Measurements from ENCODE around the gene LPCAT3. TPM values are rescaled to one million over a fixed set of nuclear protein-coding genes. Genes with fewer than 3 reads are reported as not detected.
"Not testable (repeated sequence)": the region's sequence is repeated elsewhere in the genome, so short reads cannot be mapped to it uniquely, and the experiment has no call there.

The LPCAT3 gene
- total and polyA plus RNA-seq, 2 of the 4 experiments (the other 2 are of a cell fraction) = 7.0 to 18.6 TPM

GRCh38 chr12:7037411-7037810 lies 19.1 kb upstream of the LPCAT3 start:
- H3K27ac ChIP-seq (ENCODE audit: insufficient read depth, low read length); BruUV-seq (replicated peaks); H3K79me1 ChIP-seq (ENCODE audit: low read depth in 1 of 2, low read length in 2 of 2); H3K14ac ChIP-seq (replicated peaks; ENCODE audit: low read depth, low read length); H2BK20ac ChIP-seq (ENCODE audit: low read depth, low read length); H3K9me3 ChIP-seq (ENCODE audit: control insufficient read depth, insufficient read depth, low read length); dilution Hi-C loops (cut with HindIII; ENCODE audit: low sequenced_read_pairs, unreplicated experiment); H3K23ac ChIP-seq (ENCODE audit: low read depth, low read length); H3K4ac ChIP-seq (ENCODE audit: low read depth, low read length); H3K4me3 ChIP-seq (ENCODE audit: insufficient read depth, low read depth, low read length); in situ Hi-C loops (cut with MboI; ENCODE audit: low sequenced_read_pairs); H2BK15ac ChIP-seq (ENCODE audit: low read depth, low read length); H3K4me2 ChIP-seq (ENCODE audit: low read depth, low read length); H4K5ac ChIP-seq (ENCODE audit: low read depth, low read length); H3K9me1 ChIP-seq (ENCODE audit: insufficient read depth, low read length); POLR2A ChIA-PET (ENCODE audit: unreplicated experiment); H3K36me3 ChIP-seq (ENCODE audit: control insufficient read depth, insufficient read depth, low read length); H3K56ac ChIP-seq (ENCODE audit: extremely low read depth, insufficient read depth, low read length); H3K18ac ChIP-seq (ENCODE audit: low read depth, low read length); ATAC-seq (ENCODE audit: low read depth); intact Hi-C loops (cut with micrococcal nuclease); DNase-seq; H2AFZ ChIP-seq (replicated peaks; ENCODE audit: low read length, poor library complexity); H3K4me1 ChIP-seq (ENCODE audit: control insufficient read depth, insufficient read depth, low read length); H2BK120ac ChIP-seq (ENCODE audit: low read depth, low read length); H2BK5ac ChIP-seq (ENCODE audit: low read depth, low read length, poor library complexity, severe bottlenecking); H2AK9ac ChIP-seq (replicated peaks; ENCODE audit: low read depth, low read length, poor library complexity); H2AK5ac ChIP-seq (ENCODE audit: low read depth, low read length); H4K8ac ChIP-seq (ENCODE audit: low read depth in 2 of 2, low read length in 2 of 2); H4K20me1 ChIP-seq (ENCODE audit: insufficient read depth, low read length); H4K91ac ChIP-seq (ENCODE audit: insufficient read depth, low read depth, low read length); H3K9ac ChIP-seq (ENCODE audit: low read depth, low read length); CTCF ChIA-PET: not testable (repeated sequence)
- peaks cover 27% of the 10 kb centered on the region for H3K27me3 ChIP-seq (ENCODE audit: control insufficient read depth, insufficient read depth, low read length)
- 95% methylated on average over 14 of the region's 32 CpGs; no CpG with 5 or more reads in 1 of the 2 experiments for WGBS, 2 experiments (ENCODE audit: extremely low coverage in 2 of 2, insufficient read length in 1 of 2)

Data from IMR-90 (cell line).